22Rv1 (cell line): ENCODE measurements around the gene RRP1B.
"Not testable (repeated sequence)": the region's sequence is repeated elsewhere in the genome, so short reads cannot be mapped to it uniquely, and the experiment has no call there.

Experiments
- H3K27ac ChIP-seq: fragments of 450-650 bp; 2 replicates; pipeline ENCODE4 v1.5.1; 2017
- ZFX ChIP-seq: fragments of 450-650 bp; IDR thresholded peaks from 2 replicates; pipeline ENCODE4 v1.6.1; 2017; ENCODE audit warnings: antibody characterized with exemption, borderline replicate concordance
- TF ChIP-seq, protein P1 (sequence below): fragments of 450-650 bp; IDR thresholded peaks from 2 replicates; pipeline ENCODE4 v1.5.1; 2017; ENCODE audit warnings: mild to moderate bottlenecking

RRP1B gene

DNA sequence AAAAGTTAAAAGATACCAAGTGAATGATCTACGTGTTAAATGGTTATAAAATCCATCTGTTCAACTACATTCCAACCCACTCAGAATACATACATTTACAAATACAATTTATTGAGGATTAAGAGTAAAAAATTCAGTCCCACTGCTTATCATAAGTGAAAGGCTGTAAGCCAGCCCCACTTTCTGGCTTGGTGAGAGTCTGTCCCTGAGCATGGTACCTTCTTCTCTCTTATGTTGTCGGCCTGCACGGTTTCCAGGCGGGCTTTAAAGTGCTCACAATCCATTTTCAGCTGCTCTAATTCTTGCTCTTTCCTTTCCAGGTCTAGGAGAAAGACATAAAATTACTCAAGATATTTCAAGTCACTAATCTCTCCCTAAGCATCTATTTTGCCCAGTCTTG lies 15.3 kb upstream of the RRP1B start:
- no peak for TF ChIP-seq ZFX
- TF ChIP-seq, protein P1, sequence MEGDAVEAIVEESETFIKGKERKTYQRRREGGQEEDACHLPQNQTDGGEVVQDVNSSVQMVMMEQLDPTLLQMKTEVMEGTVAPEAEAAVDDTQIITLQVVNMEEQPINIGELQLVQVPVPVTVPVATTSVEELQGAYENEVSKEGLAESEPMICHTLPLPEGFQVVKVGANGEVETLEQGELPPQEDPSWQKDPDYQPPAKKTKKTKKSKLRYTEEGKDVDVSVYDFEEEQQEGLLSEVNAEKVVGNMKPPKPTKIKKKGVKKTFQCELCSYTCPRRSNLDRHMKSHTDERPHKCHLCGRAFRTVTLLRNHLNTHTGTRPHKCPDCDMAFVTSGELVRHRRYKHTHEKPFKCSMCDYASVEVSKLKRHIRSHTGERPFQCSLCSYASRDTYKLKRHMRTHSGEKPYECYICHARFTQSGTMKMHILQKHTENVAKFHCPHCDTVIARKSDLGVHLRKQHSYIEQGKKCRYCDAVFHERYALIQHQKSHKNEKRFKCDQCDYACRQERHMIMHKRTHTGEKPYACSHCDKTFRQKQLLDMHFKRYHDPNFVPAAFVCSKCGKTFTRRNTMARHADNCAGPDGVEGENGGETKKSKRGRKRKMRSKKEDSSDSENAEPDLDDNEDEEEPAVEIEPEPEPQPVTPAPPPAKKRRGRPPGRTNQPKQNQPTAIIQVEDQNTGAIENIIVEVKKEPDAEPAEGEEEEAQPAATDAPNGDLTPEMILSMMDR, result no peak
- H3K27ac ChIP-seq, result no peak overlapping the region

DNA sequence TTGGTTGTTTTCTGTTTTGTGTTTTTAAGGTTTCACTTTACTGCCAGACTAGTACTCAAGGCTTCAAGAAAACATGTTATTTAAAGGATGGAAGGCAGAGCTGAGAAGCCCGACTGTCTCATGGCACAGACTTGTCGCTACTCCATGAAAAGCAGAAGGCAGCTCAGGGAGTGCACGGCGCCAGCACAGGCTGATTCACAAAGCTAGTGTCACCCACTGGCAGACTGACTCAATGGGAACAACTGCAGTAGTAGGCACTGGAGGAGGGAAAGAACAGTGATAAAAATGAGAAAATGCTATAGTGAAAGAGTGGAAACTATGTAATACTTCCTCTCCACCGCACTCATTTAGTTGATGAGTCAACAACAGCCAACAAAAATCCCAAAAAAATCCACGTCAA lies 14.8 kb upstream of the RRP1B start:
- no peak for TF ChIP-seq ZFX
- TF ChIP-seq, protein P1, result no peak
- H3K27ac ChIP-seq, result no peak overlapping the region

DNA sequence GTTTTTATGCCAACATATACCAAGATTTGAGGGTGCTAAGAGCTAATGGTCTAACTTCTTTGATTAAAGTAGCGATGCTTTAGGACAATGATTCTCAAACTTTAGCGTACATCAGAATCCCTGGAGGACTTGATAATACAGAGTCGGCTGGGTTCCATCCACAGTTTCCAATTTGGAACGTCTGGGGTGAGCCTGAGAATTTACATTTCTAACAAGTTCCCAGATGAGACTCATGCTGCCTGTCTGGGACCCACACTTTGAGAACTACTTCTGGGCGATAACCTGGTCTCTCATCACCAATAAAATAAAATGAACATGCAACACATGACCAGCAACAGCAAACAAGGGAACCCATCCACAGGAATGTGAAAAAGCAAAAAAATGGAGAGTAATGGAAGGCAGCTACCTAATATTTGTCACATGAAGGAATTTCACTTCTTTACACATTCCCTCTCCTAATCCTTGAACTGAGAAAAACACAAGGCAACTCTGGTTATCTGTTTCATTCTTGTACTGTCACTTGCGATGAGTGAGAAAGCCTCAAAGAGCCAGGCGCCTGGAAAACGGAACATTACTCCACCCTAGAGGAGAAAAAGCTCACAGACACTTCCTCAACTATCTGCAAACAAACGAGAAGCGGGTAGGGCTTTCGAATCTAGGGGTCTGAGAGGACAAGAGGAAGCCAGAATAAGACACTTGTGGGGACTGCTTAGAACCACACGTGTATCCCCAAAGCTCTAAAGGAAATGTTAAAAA lies 14.0 kb upstream of the RRP1B start:
- no peak for TF ChIP-seq ZFX
- TF ChIP-seq, protein P1, result no peak
- no peak overlapping the region for H3K27ac ChIP-seq

GRCh38 chr21:43645976-43646375 lies 13.4 kb upstream of the RRP1B start:
- TF ChIP-seq ZFX, result no peak
- TF ChIP-seq, protein P1, result no peak
- H3K27ac ChIP-seq, result no peak overlapping the region

DNA sequence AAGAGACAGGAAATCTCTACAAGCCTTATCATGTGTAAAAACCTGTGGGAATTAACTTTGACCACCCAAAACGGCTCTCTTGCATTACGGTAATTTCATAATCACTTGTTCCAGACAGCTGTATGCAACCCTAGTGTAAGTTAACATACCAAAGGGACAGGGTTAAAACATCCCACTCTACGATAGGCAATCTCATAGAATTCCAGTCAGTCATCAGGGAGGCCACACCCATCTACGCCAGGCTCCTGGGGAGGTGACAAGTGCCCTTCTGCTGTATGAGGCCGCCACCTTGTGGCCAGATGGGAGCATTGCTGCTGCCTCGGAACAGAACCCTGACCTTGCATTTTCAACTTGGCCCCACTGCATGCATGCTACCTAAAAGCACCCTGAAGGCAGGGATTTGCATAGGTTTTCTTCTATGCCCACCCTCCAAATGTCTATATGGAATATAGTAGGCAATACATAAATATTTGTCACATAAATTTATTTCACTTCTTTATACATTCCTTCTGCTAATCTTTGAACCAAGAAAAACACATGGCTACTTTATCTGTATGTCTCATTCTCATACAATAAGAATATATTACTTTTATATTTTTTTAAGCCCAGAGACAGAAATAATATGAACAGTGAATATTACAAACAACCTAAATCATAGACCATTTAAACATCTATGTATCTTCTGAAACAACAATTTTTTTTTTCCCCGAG lies 12.7 kb upstream of the RRP1B start:
- no peak for TF ChIP-seq ZFX
- TF ChIP-seq, protein P1, result peak; percentile 96
- no peak overlapping the region for H3K27ac ChIP-seq

GRCh38 chr21:43648171-43648570 lies 11.2 kb upstream of the RRP1B start:
- TF ChIP-seq, protein P1, result no peak
- TF ChIP-seq ZFX, result no peak
- H3K27ac ChIP-seq, result no peak overlapping the region

DNA sequence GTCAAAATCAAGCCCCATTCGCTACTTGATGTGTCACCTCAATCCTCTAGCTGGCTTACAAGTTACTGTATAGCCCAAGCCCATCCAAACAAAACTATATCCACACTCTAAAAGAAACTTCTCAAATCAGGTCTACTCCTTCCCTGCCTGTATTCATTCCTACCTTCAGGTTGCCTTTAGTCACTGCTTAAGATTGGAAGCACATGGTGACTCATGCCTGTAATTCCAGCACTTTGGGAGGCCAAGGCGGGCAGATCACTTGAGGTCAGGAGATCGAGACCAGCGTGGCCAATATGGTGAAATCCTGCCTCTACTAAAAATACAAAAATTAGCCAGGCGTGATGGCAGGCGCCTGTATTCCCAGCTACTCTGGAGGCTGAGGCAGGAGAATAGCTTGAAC lies 7.4 kb upstream of the RRP1B start:
- H3K27ac ChIP-seq, result not testable (repeated sequence)
